Ascending aorta (tissue), 2 donors: ENCODE results near the gene TPBG. TPM values are rescaled to one million over a fixed set of nuclear protein-coding genes. Genes with fewer than 3 reads are reported as not detected.

Source experiments
- DNase-seq, 2 donors: peaks; one replicate each; pipeline ENCODE4 v3.0.0-alpha.2; 2019; ENCODE audit warnings: low spot score in 2 of 2
- H3K27ac ChIP-seq, 2 donors: fragments of 200-600 bp; sonication (generic); one replicate each; pipeline ENCODE4 v1.5.1; 2016 to 2017; ENCODE audit warnings: mild to moderate bottlenecking in 1 of 2
- H3K27me3 ChIP-seq: fragments of 200-600 bp; sonication (generic); one replicate; pipeline ENCODE4 v1.5.1; 2017
- H3K36me3 ChIP-seq, 2 donors: fragments of 200-600 bp; sonication (generic); one replicate each; pipeline ENCODE4 v1.5.1; 2016
- H3K4me1 ChIP-seq, 2 donors: fragments of 200-600 bp; sonication (generic); one replicate each; pipeline ENCODE4 v1.5.1; 2016 to 2017; ENCODE audit warnings: mild to moderate bottlenecking in 1 of 2
- H3K4me3 ChIP-seq, 2 donors: fragments of 200-600 bp; sonication (generic); one replicate each; pipeline ENCODE4 v1.5.1; 2016 to 2017; ENCODE audit warnings: mild to moderate bottlenecking in 1 of 2
- H3K9me3 ChIP-seq, 2 donors: fragments of 200-600 bp; sonication (generic); one replicate each; pipeline ENCODE4 v1.5.1; 2016
- intact Hi-C: fragments of 100-400 bp; cut with DNase I; formaldehyde crosslinking; loops from one replicate; pipeline ENCODE4 v1.15.1; 2023
- total RNA-seq: library from RNA; depleted of rRNA; stranded (reverse); fragments of >200 nt; gene quantifications from one replicate; pipeline ENCODE4 v1.1.0, GENCODE V29; 2016
- TF ChIP-seq, protein P1 (sequence below), 3 experiments: fragments of 200-600 bp in 2 of 3; fragments of 450-650 bp in 1 of 3; sonication (generic) in 2 of 3; IDR thresholded peaks; one replicate each; pipeline ENCODE4 v1.5.1; 2016 to 2019; ENCODE audit warnings: antibody characterized with exemption in 3 of 3, mild to moderate bottlenecking in 1 of 3, moderate library complexity in 1 of 3

TPBG gene
- total RNA-seq, 1 donor from 2014 or later = 60.1 TPM

GRCh38 chr6:82362144-82362543, 1.5 kb upstream of the TPBG start:
- no peaks in the 10 kb centered on the region for H3K9me3 ChIP-seq
- H3K36me3 ChIP-seq = no peaks in the 10 kb centered on the region
- no peaks in the 10 kb centered on the region for H3K27me3 ChIP-seq
- H3K4me1 ChIP-seq = peaks cover 4 to 9% of the 10 kb centered on the region in 2 donors
- intact Hi-C loops = loop anchor here (5.0 to 10.0 kb wide), 3 partner anchors 115 to 833 kb away; partner anchors contain the start of genes DOP1A, IBTK, PGM3 and RWDD2A
- no peak for DNase-seq
- no peak overlapping the region for H3K27ac ChIP-seq
- H3K4me3 ChIP-seq = no peak overlapping the region
- TF ChIP-seq, protein P1, sequence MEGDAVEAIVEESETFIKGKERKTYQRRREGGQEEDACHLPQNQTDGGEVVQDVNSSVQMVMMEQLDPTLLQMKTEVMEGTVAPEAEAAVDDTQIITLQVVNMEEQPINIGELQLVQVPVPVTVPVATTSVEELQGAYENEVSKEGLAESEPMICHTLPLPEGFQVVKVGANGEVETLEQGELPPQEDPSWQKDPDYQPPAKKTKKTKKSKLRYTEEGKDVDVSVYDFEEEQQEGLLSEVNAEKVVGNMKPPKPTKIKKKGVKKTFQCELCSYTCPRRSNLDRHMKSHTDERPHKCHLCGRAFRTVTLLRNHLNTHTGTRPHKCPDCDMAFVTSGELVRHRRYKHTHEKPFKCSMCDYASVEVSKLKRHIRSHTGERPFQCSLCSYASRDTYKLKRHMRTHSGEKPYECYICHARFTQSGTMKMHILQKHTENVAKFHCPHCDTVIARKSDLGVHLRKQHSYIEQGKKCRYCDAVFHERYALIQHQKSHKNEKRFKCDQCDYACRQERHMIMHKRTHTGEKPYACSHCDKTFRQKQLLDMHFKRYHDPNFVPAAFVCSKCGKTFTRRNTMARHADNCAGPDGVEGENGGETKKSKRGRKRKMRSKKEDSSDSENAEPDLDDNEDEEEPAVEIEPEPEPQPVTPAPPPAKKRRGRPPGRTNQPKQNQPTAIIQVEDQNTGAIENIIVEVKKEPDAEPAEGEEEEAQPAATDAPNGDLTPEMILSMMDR (IDR thresholded peaks at IDR 0.05) = no peak

GRCh38 chr6:82362878-82363427, 664 bp upstream of the TPBG start:
- intact Hi-C loops = loop anchor here (5.0 to 10.0 kb wide), 3 partner anchors 116 to 832 kb away; partner anchors contain the start of genes DOP1A, IBTK, PGM3 and RWDD2A
- TF ChIP-seq, protein P1 (IDR thresholded peaks at IDR 0.05) = no peak
- Histone ChIP-seq H3K9me3 (no peaks in the 10 kb centered on the region), H3K4me3 (peak overlapping the region; percentile 63 to 93), H3K27ac (peak overlapping the region; percentile 89 to 93), H3K27me3 (no peaks in the 10 kb centered on the region), H3K4me1 (peaks cover 4 to 9% of the 10 kb centered on the region in 2 donors), H3K36me3 (no peaks in the 10 kb centered on the region)
- no peak for DNase-seq

DNA sequence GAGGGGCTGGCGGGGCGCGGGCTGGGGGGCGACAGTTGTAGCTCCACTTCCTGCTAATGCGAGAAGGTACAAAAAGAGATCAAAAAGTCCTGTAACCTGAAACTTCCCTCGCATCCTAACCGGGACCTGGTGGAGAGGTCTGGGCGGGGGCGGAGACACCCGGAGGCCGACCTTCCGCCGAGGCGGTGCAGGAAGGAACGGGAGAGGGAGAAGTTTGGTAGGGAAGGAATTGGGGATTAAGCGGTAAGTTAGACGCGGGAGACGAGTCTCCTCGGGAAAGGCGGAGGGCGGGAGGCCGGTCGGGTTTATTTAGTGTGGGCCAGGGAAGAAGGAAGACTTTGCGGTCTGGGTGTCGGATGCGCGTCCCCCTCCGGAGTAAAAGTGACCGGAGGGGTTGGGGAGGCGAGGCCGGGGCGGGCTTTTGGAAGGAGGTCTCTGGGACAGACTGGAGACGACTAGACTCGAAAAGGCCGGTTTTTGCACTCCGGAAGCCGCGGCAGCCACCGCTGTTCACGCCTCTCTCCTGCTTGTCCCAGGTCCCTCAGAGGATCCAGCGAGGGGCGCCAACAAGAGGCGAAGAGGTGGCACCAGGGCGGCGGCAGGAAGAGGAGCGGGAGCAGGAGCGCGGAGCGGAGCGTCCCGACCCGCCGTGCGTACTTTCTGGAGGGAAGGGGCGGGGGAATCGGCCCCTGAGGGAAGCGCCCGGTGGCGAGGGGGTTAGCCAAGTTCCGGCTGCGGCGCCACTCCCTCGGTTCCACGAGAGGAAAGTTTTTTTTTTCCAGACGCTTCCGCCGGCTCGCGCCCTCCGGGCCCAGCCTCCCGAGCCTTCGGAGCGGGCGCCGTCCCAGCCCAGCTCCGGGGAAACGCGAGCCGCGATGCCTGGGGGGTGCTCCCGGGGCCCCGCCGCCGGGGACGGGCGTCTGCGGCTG, 734 bp downstream of the TPBG start:
- Histone ChIP-seq H3K27ac (peak overlapping the region; percentile 89 to 93), H3K4me3 (peak overlapping the region; percentile 63 to 93), H3K4me1 (peaks cover 4 to 9% of the 10 kb centered on the region in 2 donors), H3K36me3 (no peaks in the 10 kb centered on the region), H3K9me3 (no peaks in the 10 kb centered on the region), H3K27me3 (no peaks in the 10 kb centered on the region)
- peak in 1 of 2 donors; percentile 74 for DNase-seq
- intact Hi-C loops = loop anchor here (5.0 to 10.0 kb wide), 3 partner anchors 117 to 830 kb away; partner anchors contain the start of genes DOP1A, IBTK, PGM3 and RWDD2A
- TF ChIP-seq, protein P1 (IDR thresholded peaks at IDR 0.05) = no peak

DNA sequence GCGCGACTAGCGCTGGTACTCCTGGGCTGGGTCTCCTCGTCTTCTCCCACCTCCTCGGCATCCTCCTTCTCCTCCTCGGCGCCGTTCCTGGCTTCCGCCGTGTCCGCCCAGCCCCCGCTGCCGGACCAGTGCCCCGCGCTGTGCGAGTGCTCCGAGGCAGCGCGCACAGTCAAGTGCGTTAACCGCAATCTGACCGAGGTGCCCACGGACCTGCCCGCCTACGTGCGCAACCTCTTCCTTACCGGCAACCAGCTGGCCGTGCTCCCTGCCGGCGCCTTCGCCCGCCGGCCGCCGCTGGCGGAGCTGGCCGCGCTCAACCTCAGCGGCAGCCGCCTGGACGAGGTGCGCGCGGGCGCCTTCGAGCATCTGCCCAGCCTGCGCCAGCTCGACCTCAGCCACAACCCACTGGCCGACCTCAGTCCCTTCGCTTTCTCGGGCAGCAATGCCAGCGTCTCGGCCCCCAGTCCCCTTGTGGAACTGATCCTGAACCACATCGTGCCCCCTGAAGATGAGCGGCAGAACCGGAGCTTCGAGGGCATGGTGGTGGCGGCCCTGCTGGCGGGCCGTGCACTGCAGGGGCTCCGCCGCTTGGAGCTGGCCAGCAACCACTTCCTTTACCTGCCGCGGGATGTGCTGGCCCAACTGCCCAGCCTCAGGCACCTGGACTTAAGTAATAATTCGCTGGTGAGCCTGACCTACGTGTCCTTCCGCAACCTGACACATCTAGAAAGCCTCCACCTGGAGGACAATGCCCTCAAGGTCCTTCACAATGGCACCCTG, 1.6 kb downstream of the TPBG start:
- Histone ChIP-seq H3K27me3 (no peaks in the 10 kb centered on the region), H3K9me3 (no peaks in the 10 kb centered on the region), H3K36me3 (no peaks in the 10 kb centered on the region), H3K27ac (peak overlapping the region; percentile 89 to 93), H3K4me1 (peaks cover 4 to 9% of the 10 kb centered on the region in 2 donors), H3K4me3 (peak overlapping the region; percentile 63 to 93)
- DNase-seq = peak in 1 of 2 donors; percentile 62
- TF ChIP-seq, protein P1 (IDR thresholded peaks at IDR 0.05) = no peak
- intact Hi-C loops = loop anchor here (10.0 kb wide), 1 partner anchor 830 kb away; the partner anchor contains the start of genes PGM3 and RWDD2A

DNA sequence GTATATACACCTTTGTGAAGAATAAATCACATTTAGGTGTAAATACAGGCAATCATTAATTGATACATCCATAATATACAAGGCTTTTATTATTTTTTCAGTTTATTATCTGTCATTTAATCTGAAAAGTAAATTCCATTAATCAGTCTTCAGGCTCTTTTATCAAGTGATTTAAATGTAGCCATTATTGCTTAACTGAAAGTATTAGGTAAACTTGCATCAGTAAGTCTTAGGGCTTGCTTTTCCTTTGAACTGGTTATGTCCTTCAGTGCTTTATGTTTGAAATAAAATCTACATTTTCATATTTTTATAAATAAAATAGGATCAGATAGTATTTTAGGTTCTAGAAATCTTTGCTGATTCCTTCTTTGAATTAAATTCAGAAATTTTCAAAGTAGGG, 4.1 kb downstream of the TPBG start:
- DNase-seq = no peak
- TF ChIP-seq, protein P1 (IDR thresholded peaks at IDR 0.05) = no peak
- no peak overlapping the region for H3K27ac ChIP-seq
- no peaks in the 10 kb centered on the region for H3K36me3 ChIP-seq
- peaks cover 4 to 9% of the 10 kb centered on the region in 2 donors for H3K4me1 ChIP-seq
- intact Hi-C loops = loop anchor here (10.0 kb wide), 1 partner anchor 827 kb away; the partner anchor contains the start of genes PGM3 and RWDD2A
- H3K9me3 ChIP-seq = no peaks in the 10 kb centered on the region
- H3K27me3 ChIP-seq = no peaks in the 10 kb centered on the region
- H3K4me3 ChIP-seq = no peak overlapping the region
